HG02798 (cell line): ENCODE measurements around the gene AHNAK2.
"Not testable (repeated sequence)": the region's sequence is repeated elsewhere in the genome, so short reads cannot be mapped to it uniquely, and the experiment has no call there.

Experiments
- ATAC-seq: cut with Tn5 transposase; IDR thresholded peaks from one replicate; pipeline ENCODE4 v1.9.1; 2021; ENCODE audit warnings: mild to moderate bottlenecking; ENCODE audit not compliant: unreplicated experiment, poor library complexity

Gene AHNAK2

GRCh38 chr14:104977681-104978653 lies at the start of gene AHNAK2:
AHNAK2 (minus strand) TSS chr14:104978374; CDS start chr14:104978237, 137 bp downstream.
- ATAC-seq: no peak

DNA sequence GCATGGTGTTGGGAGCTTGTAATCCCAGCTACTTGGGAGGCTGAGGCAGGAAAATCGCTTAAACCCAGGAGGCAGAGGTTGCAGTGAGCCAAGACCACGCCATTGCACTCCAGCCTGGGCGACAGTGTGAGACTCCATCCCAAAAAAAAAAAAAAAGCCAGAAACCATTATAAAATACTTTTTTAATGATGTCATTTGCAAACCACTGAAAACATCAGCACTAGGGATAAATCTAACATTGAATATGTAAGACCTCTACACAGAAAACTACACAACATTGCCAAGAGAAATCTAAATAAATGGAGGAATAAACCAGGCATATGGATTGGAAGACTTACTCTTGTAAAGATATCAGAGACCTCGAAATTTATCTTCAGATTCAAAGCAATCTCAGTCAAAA lies 49.5 kb upstream of the AHNAK2 start:
- not testable (repeated sequence) for ATAC-seq

DNA sequence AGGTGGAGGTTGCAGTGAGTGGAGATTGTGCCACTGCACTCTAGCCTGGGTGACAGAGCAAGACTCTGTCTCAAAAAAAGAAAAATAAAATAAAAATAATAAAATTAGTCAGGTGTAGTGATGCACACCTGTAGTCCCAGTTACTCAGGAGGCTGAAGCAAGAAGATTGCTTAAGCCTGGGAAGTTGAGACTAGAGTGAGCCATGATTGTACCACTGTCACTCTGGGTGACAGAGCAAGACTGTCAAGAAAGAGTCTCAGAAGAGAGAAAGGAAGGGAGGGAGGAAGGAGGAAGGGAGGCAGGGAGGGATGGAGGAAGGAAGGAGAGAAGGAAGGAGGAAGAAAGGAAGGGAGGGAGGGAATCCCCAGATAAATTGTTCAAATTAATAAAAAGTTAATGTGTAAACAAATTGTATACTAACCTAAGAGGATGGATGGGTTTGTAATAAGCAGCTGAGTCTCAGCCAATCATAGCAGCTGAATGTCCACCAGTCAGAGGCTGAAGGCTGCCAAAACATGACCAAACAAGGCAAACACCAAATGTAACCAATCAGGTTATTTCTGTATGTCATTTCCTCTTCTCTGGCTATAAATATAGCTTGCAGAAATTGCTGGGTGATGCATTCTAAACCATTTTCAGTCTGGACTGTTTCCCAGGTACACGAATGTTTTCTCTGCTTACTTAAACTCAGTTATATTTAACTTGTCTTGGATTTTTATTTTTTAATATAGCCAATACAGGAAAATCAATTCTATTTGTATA lies 48.8 kb upstream of the AHNAK2 start:
- ATAC-seq: no peak

GRCh38 chr14:105026033-105026785 lies 48.0 kb upstream of the AHNAK2 start:
- ATAC-seq: no peak

DNA sequence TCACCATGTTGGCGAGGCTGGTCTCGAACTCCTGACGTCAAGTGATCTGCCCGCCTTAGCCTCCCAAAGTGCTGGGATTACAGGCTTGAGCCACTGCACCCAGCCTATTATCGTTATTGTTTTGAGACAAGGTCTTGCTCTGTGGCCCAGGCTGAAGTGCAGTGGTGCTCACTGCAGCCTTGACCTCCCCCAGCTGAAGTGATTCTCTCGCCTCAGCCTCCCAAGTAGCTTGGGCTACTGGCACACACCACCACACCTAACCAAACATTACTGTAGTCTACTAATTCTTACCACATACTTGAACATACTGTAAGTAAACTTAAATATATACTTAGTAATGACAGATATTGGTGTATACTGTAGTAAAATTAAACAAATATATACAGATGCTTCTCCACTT lies 47.3 kb upstream of the AHNAK2 start:
- ATAC-seq: no peak

DNA sequence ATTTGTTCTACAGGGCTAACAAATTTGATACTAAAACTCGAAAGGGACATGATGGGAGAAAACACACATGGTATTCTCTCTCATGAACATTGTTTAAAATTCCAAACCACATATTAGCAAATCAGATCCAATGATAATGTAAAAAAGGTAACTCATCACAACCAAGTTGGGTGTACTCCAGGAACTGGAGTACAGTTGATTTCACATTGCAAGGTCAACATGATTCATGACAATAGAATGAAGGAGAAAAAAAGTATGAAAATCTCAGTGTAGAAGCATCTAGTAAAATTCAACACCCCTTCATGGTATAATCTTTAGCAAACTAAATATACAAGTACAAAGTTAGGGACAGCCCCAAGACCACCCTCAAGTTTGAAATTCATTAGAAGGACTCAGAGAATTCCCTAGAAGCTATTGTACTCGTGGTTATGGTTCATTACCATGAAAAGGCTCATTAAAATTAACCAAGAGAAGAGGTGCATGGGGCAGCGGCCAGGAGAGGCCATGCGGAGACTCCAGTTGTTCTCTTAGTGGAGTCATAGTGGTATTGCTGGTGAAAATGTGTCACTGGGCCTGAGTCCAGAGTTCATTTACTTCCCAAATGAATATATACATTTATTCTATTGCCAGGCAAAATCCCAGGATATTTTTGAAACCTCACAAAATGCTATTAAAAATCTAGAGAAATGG lies 45.8 kb upstream of the AHNAK2 start:
- no peak for ATAC-seq

GRCh38 chr14:105023144-105023543 lies 45.0 kb upstream of the AHNAK2 start:
- ATAC-seq: no peak

DNA sequence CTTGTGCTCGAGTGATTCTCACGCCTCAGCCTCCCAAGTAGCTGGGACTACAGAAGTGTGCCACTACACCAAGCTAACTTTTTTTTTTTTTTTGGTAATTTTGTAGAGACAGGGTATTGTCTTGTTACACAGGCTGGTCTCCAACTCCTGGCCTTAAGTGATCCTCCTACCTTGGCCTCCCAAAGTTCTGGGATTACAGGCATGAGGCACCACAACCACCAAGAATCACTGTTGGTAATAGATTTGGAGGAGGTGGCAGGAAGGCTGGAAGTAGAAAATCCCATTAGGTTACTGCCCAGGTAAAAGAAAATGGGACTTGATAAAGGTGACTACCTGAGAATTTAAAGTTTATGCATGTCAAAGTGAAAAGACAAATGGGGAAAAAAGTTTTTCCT lies 44.1 kb upstream of the AHNAK2 start:
- no peak for ATAC-seq

GRCh38 chr14:105021656-105022275 lies 43.6 kb upstream of the AHNAK2 start:
- ATAC-seq: no peak

DNA sequence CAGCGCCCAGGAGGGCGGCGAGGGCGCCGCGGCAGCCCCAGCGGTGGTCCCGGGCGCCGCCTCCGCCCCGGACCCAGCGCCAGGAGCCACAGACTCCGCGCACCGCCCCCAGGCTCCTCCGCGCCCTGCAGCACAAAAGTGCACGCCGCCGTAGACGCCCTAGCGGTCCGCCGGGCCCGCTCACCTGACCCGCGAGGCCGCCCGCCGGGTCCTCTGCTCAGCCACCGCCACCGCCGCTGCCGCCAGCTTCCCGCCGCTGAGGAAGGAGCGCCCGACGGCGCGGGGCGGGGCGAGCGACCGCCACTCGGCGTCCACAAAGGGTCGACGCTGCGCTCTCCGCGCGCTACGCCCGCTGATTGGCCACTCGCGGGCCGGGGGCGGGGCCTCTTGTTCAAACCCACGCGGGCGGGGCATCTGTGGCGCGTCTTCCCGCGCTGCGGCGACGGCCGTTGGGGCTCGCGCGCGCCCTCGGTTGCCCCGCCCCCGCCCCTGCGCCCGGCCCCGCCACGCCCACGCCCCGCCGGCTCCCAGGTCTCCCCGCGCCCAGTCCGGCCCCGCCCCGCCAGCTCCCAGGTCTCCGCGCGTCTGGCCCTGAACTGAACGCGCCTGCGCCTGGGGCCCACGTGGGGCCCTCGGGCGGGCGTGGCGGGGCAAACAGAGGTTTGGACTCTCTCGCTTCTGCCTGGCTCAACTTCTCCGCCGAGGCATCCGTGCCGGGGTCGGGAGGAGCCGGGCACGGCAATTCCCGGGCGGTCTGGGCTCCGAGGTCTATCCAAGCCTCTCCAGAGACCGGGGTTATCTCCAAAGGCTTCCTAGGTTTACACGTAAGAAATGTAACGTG lies 42.9 kb upstream of the AHNAK2 start, which contains the start of gene CDCA4:
TSS of gene CDCA4 (minus strand) at position 269 of the 841 bp plus-strand sequence. CDS start 9,154 bp downstream, outside the sequence.
- peak; percentile 85 for ATAC-seq

- ATAC-seq: peak; percentile 21
Measured at GRCh38 chr14:105019861-105020814, 42.0 kb upstream of the AHNAK2 start.

DNA sequence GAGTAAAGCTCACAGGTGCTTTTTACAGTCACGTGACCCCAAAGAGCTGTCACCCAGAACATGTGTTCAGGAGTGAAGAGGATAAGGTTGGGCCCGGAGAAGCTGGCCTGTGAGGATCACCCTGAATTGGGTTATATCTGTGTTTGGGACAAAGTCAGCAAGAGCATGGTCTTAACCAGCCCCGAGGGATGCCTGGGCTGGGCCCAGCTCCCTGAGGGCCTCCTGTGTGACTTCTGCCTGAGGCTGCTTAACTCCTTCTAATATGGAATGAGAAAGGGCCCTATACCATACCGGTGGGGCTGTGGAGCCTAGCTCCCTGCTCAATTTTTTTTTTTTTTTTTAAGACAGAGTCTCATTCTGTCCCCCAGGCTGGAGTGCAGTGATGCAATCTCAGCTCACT lies 40.2 kb upstream of the AHNAK2 start:
- ATAC-seq: no peak

GRCh38 chr14:105015905-105016304 lies 37.7 kb upstream of the AHNAK2 start:
- ATAC-seq: no peak

GRCh38 chr14:105015242-105015641 lies 37.1 kb upstream of the AHNAK2 start:
- ATAC-seq: no peak

DNA sequence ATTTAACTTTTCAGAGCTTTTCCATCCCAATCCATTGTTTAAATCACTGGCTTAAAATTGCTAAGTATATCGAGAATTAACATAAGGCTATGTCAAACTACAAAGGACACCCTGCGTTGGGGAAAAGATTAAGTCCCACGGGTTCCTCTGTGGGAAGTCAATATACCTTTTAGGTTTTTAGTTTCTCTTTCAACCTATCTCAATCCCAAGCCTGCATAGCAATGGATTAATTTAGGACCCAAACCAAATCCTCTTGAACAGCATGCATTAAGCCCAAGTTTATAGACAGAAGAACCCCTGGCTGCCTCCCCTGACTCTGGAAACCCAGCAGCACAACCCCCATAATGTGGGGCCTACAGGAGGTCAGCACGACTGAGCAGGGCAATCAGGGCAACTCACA lies 36.5 kb upstream of the AHNAK2 start:
- ATAC-seq: no peak

DNA sequence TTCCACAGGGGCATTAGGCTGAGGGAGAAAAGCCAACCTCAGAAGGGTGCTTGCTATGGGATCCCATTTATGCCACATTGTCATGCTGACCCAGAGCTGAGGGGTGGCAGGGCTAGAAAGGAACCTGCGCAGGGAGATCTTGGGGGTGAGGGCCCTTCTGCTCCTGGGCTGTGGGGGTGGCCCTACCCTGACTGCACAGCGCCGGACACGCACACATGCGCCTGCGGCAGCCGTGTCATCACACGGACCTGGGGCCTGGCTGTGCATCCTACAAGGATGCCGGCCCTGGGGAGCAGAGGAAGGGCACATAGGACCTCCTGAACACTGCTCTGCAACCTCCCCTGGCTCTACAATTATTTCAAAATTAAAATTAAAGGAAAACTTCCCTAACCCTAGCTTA lies 35.9 kb upstream of the AHNAK2 start:
- ATAC-seq: no peak

- ATAC-seq: no peak
Measured at GRCh38 chr14:105013150-105013785, 35.1 kb upstream of the AHNAK2 start.
